CD4-positive, CD25-positive, alpha-beta regulatory T cell (primary cell): Measurements from ENCODE around the gene RAMP1. TPM values are rescaled to one million over a fixed set of nuclear protein-coding genes. Genes with fewer than 3 reads are reported as not detected.

ENCODE experiments used
- ATAC-seq, 2 donors: fragments of 150-1000 bp; cut with Tn5 transposase; one replicate each; pipeline ENCODE4 v1.10.0; 2021; ENCODE audit warnings: low read depth in 2 of 2, moderate number of reproducible peaks in 2 of 2, moderate library complexity in 1 of 2
- DNase-seq, 3 donors: peaks; one replicate each; pipeline versions ENCODE4 v3.0.0 to v3.0.0-alpha.2; 2012 to 2022; ENCODE audit warnings: mixed read lengths in 1 of 3
- H3K27ac ChIP-seq: one replicate; pipeline ENCODE4 v1.7.0; 2013; ENCODE audit warnings: mild to moderate bottlenecking, low read length; ENCODE audit not compliant: insufficient read depth, poor library complexity, severe bottlenecking
- H3K27me3 ChIP-seq: one replicate; pipeline ENCODE4 v1.7.0; 2013; ENCODE audit warnings: low read length; ENCODE audit not compliant: control insufficient read depth, insufficient read depth
- H3K36me3 ChIP-seq: one replicate; pipeline ENCODE4 v1.7.0; 2013; ENCODE audit warnings: mild to moderate bottlenecking, low read length, moderate library complexity; ENCODE audit not compliant: control insufficient read depth, insufficient read depth
- H3K4me1 ChIP-seq: 2 replicates; pipeline ENCODE4 v1.7.0; 2013; ENCODE audit warnings: mild to moderate bottlenecking, low read length; ENCODE audit not compliant: insufficient read depth, control insufficient read depth, poor library complexity, severe bottlenecking
- H3K4me3 ChIP-seq: one replicate; pipeline ENCODE4 v1.7.0; 2013; ENCODE audit warnings: low read depth, mild to moderate bottlenecking, low read length, moderate library complexity
- H3K9me3 ChIP-seq, 2 experiments: 1 replicate in 1 of 2; 2 replicates in 1 of 2; pipeline ENCODE4 v1.7.0; 2013; ENCODE audit warnings: low read length in 2 of 2, mild to moderate bottlenecking in 1 of 2, moderate library complexity in 1 of 2; ENCODE audit not compliant: control insufficient read depth in 2 of 2
- H3K27ac Mint-ChIP-seq, 3 donors: one replicate each; pipeline ENCODE4 v1.8.0; 2020 to 2022; ENCODE audit warnings: mild to moderate bottlenecking in 3 of 3, mixed read lengths in 3 of 3, moderate library complexity in 2 of 3
- H3K27me3 Mint-ChIP-seq: one replicate; pipeline ENCODE4 v1.8.0; 2022; ENCODE audit warnings: mild to moderate bottlenecking, mixed read lengths
- H3K36me3 Mint-ChIP-seq: one replicate; pipeline ENCODE4 v1.8.0; 2020; ENCODE audit warnings: mixed read lengths
- H3K4me1 Mint-ChIP-seq, 4 donors: one replicate each; pipeline ENCODE4 v1.8.0; 2020 to 2022; ENCODE audit warnings: mixed read lengths in 4 of 4, mild to moderate bottlenecking in 1 of 4
- H3K4me3 Mint-ChIP-seq, 4 donors: one replicate each; pipeline ENCODE4 v1.8.0; 2020 to 2022; ENCODE audit warnings: mild to moderate bottlenecking in 4 of 4, mixed read lengths in 4 of 4, moderate library complexity in 3 of 4
- H3K9me3 Mint-ChIP-seq, 7 donors: one replicate each; pipeline ENCODE4 v1.8.0; 2020 to 2022; ENCODE audit warnings: mixed read lengths in 7 of 7, mild to moderate bottlenecking in 3 of 7, moderate library complexity in 2 of 7
- polyA plus RNA-seq, 4 donors: library from polyadenylated mRNA; unstranded; fragments of 300-500 nt; fragmentation: Illumina TruSeq; gene quantifications; one replicate each; pipeline ENCODE4 v1.2.3, GENCODE V29; 2021
- total RNA-seq: library from RNA; stranded (reverse); gene quantifications from one replicate; pipeline ENCODE4 v1.2.3, GENCODE V29; 2022

The RAMP1 gene
- total and polyA plus RNA-seq, 5 donors from 2014 or later, result 0.22 TPM; not detected in 4

DNA sequence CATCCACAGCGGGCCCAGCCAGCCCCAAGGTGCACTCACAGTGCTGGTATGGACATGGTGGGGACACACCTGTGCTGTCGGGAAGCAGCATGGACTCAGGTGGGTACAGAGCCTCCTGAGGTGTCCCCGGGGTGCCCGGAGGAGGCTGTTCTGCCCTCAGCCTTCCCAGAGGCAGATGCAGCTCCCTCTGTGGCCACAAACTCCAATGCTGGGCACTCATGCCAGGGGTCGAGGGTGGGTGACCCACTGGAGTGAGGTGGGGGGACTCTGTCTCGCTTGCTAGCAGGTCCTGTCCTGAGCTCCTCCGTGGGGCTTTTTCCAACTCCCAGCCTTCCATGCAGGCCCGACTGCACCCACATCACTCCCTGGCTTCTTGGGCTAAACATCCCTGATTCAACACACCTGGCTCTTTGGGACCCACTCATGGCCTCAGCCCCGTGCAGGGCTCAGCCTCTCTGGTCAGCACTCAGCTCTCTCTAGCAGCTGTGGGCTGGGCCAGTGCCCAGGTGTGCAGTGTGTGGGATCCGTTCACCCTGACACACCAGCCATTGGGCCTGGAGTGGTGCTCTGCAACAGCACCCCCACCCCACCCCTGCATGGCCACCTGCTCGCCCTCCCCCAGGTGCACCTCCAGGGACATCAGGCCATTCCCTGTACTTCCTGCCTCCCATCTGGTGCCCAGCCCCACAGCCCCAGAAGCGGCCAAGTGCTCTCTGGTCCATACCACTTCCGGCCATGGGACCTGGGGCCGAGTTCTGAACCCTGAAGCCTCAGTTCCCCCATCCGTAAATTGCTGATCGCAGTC is 16.0 kb downstream of the RAMP1 start:
- DNase-seq, result no peak
- peaks cover 0 to 7% (median under 1%) of the 10 kb centered on the region in 4 donors for H3K4me1 Mint-ChIP-seq
- Histone ChIP-seq H3K4me1 (no peaks in the 10 kb centered on the region), H3K27me3 (no peaks in the 10 kb centered on the region), H3K27ac (no peak overlapping the region), H3K36me3 (no peaks in the 10 kb centered on the region), H3K4me3 (no peak overlapping the region), H3K9me3 (no peaks in the 10 kb centered on the region)
- H3K27me3 Mint-ChIP-seq, result peaks cover 20% of the 10 kb centered on the region
- H3K27ac Mint-ChIP-seq, result no peak overlapping the region
- no peak for ATAC-seq
- peak overlapping the region in 1 of 4 donors; percentile 51 for H3K4me3 Mint-ChIP-seq
- no peaks in the 10 kb centered on the region for H3K36me3 Mint-ChIP-seq
- H3K9me3 Mint-ChIP-seq, result no peaks in the 10 kb centered on the region

DNA sequence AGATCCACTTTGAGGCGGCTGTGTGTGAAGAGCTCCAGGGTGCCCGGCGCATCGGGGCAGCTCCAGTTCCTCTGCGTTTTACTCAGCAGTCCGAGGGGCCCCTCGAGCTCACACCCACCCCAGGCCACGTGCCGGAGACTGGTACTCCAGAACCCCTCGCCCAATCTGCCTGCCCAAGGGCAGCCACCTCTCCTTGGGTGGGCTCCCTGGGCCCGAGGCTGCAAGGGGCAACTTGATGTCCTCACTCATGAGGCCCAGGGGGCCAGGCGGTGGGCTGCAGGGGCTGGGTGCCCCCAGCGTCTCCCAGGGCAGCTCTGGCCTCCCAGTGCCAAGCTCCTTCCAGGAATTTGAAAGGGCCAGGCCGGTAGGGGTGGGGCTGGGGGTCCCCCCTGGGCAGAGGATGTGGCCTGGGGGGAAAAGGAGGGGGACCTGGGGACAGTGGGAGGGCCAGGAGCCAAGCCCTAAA is 16.7 kb downstream of the RAMP1 start:
- no peaks in the 10 kb centered on the region for H3K27me3 ChIP-seq
- H3K4me3 ChIP-seq, result no peak overlapping the region
- Mint-ChIP-seq H3K27ac (no peak overlapping the region), H3K36me3 (no peaks in the 10 kb centered on the region), H3K27me3 (peaks cover 14% of the 10 kb centered on the region), H3K4me1 (peaks cover 0 to 7% (median under 1%) of the 10 kb centered on the region in 4 donors), H3K9me3 (no peaks in the 10 kb centered on the region), H3K4me3 (no peak overlapping the region)
- ATAC-seq, result no peak
- H3K9me3 ChIP-seq, result no peaks in the 10 kb centered on the region
- H3K27ac ChIP-seq, result no peak overlapping the region
- no peak for DNase-seq
- no peaks in the 10 kb centered on the region for H3K36me3 ChIP-seq
- no peaks in the 10 kb centered on the region for H3K4me1 ChIP-seq

GRCh38 chr2:237876532-237876931 is 17.1 kb downstream of the RAMP1 start:
- Histone ChIP-seq H3K27me3 (no peaks in the 10 kb centered on the region), H3K4me1 (no peaks in the 10 kb centered on the region), H3K36me3 (no peaks in the 10 kb centered on the region), H3K27ac (no peak overlapping the region), H3K9me3 (no peaks in the 10 kb centered on the region), H3K4me3 (no peak overlapping the region)
- Mint-ChIP-seq H3K27me3 (peaks cover 11% of the 10 kb centered on the region), H3K36me3 (no peaks in the 10 kb centered on the region), H3K9me3 (no peaks in the 10 kb centered on the region), H3K4me3 (no peak overlapping the region), H3K4me1 (peaks cover 0 to 7% (median under 1%) of the 10 kb centered on the region in 4 donors), H3K27ac (no peak overlapping the region)
- ATAC-seq (no peak), DNase-seq (no peak)

GRCh38 chr2:237876951-237877491 is 17.6 kb downstream of the RAMP1 start:
- Mint-ChIP-seq H3K9me3 (no peaks in the 10 kb centered on the region), H3K4me3 (no peak overlapping the region), H3K27me3 (peaks cover 8% of the 10 kb centered on the region), H3K4me1 (peaks cover 0 to 7% (median 0%) of the 10 kb centered on the region in 4 donors), H3K27ac (no peak overlapping the region), H3K36me3 (no peaks in the 10 kb centered on the region)
- H3K9me3 ChIP-seq, result no peaks in the 10 kb centered on the region
- no peaks in the 10 kb centered on the region for H3K36me3 ChIP-seq
- no peak overlapping the region for H3K27ac ChIP-seq
- ATAC-seq (no peak), DNase-seq (no peak)
- no peaks in the 10 kb centered on the region for H3K4me1 ChIP-seq
- H3K4me3 ChIP-seq, result no peak overlapping the region
- H3K27me3 ChIP-seq, result no peaks in the 10 kb centered on the region

DNA sequence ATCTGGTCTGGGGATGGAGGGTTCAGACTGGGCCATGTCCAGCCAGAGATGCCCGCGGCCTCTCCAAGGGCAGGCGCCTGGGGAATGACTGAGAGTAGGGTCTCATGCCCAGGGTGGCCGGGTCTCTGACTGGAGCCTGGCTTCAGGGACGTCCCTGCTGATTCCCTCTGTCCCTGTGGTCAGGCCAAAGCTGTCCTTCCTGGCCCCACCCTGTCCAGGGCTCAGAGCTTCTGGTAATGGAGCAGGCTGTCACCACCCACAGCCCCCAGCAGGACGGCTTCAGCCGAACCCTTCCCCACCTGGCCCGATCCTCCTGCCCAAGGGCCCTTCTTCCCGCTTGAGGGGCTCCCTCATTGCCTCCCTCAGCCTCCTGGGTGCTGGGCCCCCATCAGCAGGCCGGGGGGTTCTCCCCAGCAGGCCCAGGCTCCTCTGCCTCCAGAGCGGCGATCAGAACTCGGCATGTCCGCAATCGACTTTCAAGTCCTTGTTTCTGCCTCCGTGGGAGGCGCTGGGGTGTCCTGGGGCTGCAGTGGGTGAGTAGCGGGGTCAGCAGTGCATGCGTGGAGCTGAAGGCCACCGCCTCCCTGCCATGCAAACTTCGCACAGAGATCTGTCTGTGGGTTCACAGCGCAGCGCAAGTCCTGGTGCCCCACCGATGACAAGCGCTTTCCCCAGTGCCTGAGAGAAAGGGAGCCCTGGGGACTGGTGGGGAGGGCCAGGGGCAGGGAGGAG is 18.3 kb downstream of the RAMP1 start:
- Histone ChIP-seq H3K9me3 (no peaks in the 10 kb centered on the region), H3K27ac (no peak overlapping the region), H3K27me3 (no peaks in the 10 kb centered on the region), H3K36me3 (no peaks in the 10 kb centered on the region), H3K4me1 (no peaks in the 10 kb centered on the region), H3K4me3 (no peak overlapping the region)
- DNase-seq, result no peak
- H3K27me3 Mint-ChIP-seq, result peaks cover 8% of the 10 kb centered on the region
- no peaks in the 10 kb centered on the region for H3K36me3 Mint-ChIP-seq
- no peak overlapping the region for H3K4me3 Mint-ChIP-seq
- no peak overlapping the region for H3K27ac Mint-ChIP-seq
- peaks cover 0 to 7% (median 0%) of the 10 kb centered on the region in 4 donors for H3K4me1 Mint-ChIP-seq
- no peaks in the 10 kb centered on the region for H3K9me3 Mint-ChIP-seq
- no peak for ATAC-seq

GRCh38 chr2:237878321-237879057 is 19.1 kb downstream of the RAMP1 start:
- H3K27me3 Mint-ChIP-seq, result peaks cover 6% of the 10 kb centered on the region
- no peak for DNase-seq

DNA sequence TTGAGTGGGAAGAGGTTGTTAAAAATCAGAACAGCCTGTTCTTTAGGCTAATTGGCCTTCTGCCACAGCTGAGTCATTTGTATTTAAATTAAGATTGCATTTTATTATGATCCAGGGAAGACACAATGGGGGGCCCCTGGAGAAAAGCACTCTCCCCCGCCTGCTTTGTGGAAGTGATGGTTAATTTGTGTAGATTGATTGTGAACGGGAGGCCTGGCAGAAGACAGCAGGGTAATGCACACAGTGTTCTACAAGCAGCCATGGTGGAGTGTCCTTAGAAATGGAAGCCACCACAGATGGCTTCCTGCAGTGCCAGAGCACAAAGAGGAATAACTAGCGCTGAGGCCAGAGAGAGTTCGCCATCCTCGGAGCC is 19.6 kb downstream of the RAMP1 start:
- DNase-seq, result no peak
- no peak for ATAC-seq
- H3K4me3 Mint-ChIP-seq, result no peak overlapping the region
- Histone ChIP-seq H3K4me3 (no peak overlapping the region), H3K4me1 (no peaks in the 10 kb centered on the region), H3K27me3 (no peaks in the 10 kb centered on the region), H3K9me3 (no peaks in the 10 kb centered on the region), H3K36me3 (no peaks in the 10 kb centered on the region), H3K27ac (no peak overlapping the region)
- peaks cover 4% of the 10 kb centered on the region for H3K27me3 Mint-ChIP-seq
- H3K4me1 Mint-ChIP-seq, result no peaks in the 10 kb centered on the region
- H3K27ac Mint-ChIP-seq, result peak overlapping the region in 1 of 3 donors; percentile 53
- no peaks in the 10 kb centered on the region for H3K36me3 Mint-ChIP-seq
- H3K9me3 Mint-ChIP-seq, result no peaks in the 10 kb centered on the region

More at GRCh38 chr2:237878321-237879057, 19.1 kb downstream of the RAMP1 start:
- H3K27me3 ChIP-seq, result no peaks in the 10 kb centered on the region
- no peaks in the 10 kb centered on the region for H3K36me3 ChIP-seq
- no peak overlapping the region for H3K4me3 Mint-ChIP-seq
- no peaks in the 10 kb centered on the region for H3K4me1 ChIP-seq
- H3K36me3 Mint-ChIP-seq, result no peaks in the 10 kb centered on the region
- H3K27ac Mint-ChIP-seq, result no peak overlapping the region
- ATAC-seq, result no peak
- H3K4me1 Mint-ChIP-seq, result peaks cover 0 to 4% (median 0%) of the 10 kb centered on the region in 4 donors
- no peak overlapping the region for H3K27ac ChIP-seq
- no peaks in the 10 kb centered on the region for H3K9me3 Mint-ChIP-seq
- no peaks in the 10 kb centered on the region for H3K9me3 ChIP-seq
- H3K4me3 ChIP-seq, result no peak overlapping the region
